GM06990 (cell line): ENCODE results near the gene PPM1J.

Source experiments
- DNase-seq: peaks from one replicate; pipeline ENCODE4 v3.0.0-alpha.2; 2011; ENCODE audit not compliant: insufficient read length; ENCODE audit errors: extremely low read depth
- H3K27me3 ChIP-seq: replicated peaks from 2 replicates; pipeline ENCODE4 v1.6.0; 2011; ENCODE audit warnings: low read length; ENCODE audit not compliant: control insufficient read depth, insufficient read depth
- H3K36me3 ChIP-seq: 2 replicates; pipeline ENCODE4 v1.5.1; 2011; ENCODE audit warnings: low read length; ENCODE audit not compliant: control insufficient read depth, insufficient read depth
- H3K4me3 ChIP-seq: replicated peaks from 2 replicates; pipeline ENCODE4 v1.5.1; 2011; ENCODE audit warnings: low read depth, mild to moderate bottlenecking, control low read depth, low read length
- TF ChIP-seq, protein P1 (sequence below): IDR thresholded peaks from 2 replicates; pipeline ENCODE4 v1.5.1; 2011; ENCODE audit warnings: low read length, control low read depth, mild to moderate bottlenecking, inconsistent platforms; ENCODE audit not compliant: insufficient read depth, poor library complexity, severe bottlenecking

Gene PPM1J

GRCh38 chr1:112754116-112754628, 39.0 kb upstream of the PPM1J start:
- TF ChIP-seq, protein P1, sequence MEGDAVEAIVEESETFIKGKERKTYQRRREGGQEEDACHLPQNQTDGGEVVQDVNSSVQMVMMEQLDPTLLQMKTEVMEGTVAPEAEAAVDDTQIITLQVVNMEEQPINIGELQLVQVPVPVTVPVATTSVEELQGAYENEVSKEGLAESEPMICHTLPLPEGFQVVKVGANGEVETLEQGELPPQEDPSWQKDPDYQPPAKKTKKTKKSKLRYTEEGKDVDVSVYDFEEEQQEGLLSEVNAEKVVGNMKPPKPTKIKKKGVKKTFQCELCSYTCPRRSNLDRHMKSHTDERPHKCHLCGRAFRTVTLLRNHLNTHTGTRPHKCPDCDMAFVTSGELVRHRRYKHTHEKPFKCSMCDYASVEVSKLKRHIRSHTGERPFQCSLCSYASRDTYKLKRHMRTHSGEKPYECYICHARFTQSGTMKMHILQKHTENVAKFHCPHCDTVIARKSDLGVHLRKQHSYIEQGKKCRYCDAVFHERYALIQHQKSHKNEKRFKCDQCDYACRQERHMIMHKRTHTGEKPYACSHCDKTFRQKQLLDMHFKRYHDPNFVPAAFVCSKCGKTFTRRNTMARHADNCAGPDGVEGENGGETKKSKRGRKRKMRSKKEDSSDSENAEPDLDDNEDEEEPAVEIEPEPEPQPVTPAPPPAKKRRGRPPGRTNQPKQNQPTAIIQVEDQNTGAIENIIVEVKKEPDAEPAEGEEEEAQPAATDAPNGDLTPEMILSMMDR: no peak
- Histone ChIP-seq H3K4me3 (no peak overlapping the region), H3K27me3 (peaks cover 1% of the 10 kb centered on the region), H3K36me3 (no peaks in the 10 kb centered on the region)
- no peak for DNase-seq

GRCh38 chr1:112748396-112748795, 33.3 kb upstream of the PPM1J start:
- no peak for DNase-seq
- TF ChIP-seq, protein P1: no peak
- no peaks in the 10 kb centered on the region for H3K36me3 ChIP-seq

GRCh38 chr1:112744009-112744578, 29.0 kb upstream of the PPM1J start:
- H3K27me3 ChIP-seq: no peaks in the 10 kb centered on the region; the same call in 1 of the 2 replicates
- no peak for DNase-seq
- TF ChIP-seq, protein P1: no peak
- no peak overlapping the region for H3K4me3 ChIP-seq
- H3K36me3 ChIP-seq: no peaks in the 10 kb centered on the region

More at GRCh38 chr1:112748396-112748795, 33.3 kb upstream of the PPM1J start:
- Histone ChIP-seq H3K4me3 (no peak overlapping the region), H3K27me3 (no peaks in the 10 kb centered on the region)

GRCh38 chr1:112743174-112744008, 28.3 kb upstream of the PPM1J start:
- no peak for DNase-seq
- TF ChIP-seq, protein P1: no peak
- no peak overlapping the region for H3K4me3 ChIP-seq

GRCh38 chr1:112737573-112737972, 22.4 kb upstream of the PPM1J start:
- no peak for DNase-seq

More at GRCh38 chr1:112743174-112744008, 28.3 kb upstream of the PPM1J start:
- Histone ChIP-seq H3K36me3 (no peaks in the 10 kb centered on the region), H3K27me3 (no peaks in the 10 kb centered on the region; the same call in 1 of the 2 replicates)

More at GRCh38 chr1:112737573-112737972, 22.4 kb upstream of the PPM1J start:
- Histone ChIP-seq H3K27me3 (peaks cover 2% of the 10 kb centered on the region), H3K4me3 (no peak overlapping the region), H3K36me3 (no peaks in the 10 kb centered on the region)
- TF ChIP-seq, protein P1: no peak
